Heart right ventricle (tissue), 16 donors: Measurements from ENCODE around the gene PAK1. TPM values are rescaled to one million over a fixed set of nuclear protein-coding genes. Genes with fewer than 3 reads are reported as not detected.

ENCODE experiments used
- ATAC-seq, 8 donors: fragments of 200-7000 bp; cut with Tn5 transposase; one replicate each; pipeline ENCODE4 v1.9.1; 2020; ENCODE audit warnings: mild to moderate bottlenecking in 8 of 8, moderate library complexity in 8 of 8, moderate number of reproducible peaks in 1 of 8
- DNase-seq, 2 donors: peaks; one replicate each; pipeline ENCODE4 v3.0.0-alpha.2; 2020
- H3K27ac ChIP-seq, 10 donors: fragments of 200-600 bp; sonication (generic) in 2 of 10; one replicate each; pipeline versions ENCODE4 v1.5.0 to v1.8.0; 2020 to 2022; ENCODE audit warnings: mild to moderate bottlenecking in 3 of 10
- H3K27me3 ChIP-seq, 7 donors: fragments of 200-600 bp; one replicate each; pipeline ENCODE4 v1.8.0; 2021 to 2022; ENCODE audit warnings: mild to moderate bottlenecking in 2 of 7
- H3K36me3 ChIP-seq, 9 donors: fragments of 200-600 bp; sonication (generic) in 1 of 9; one replicate each; pipeline versions ENCODE4 v1.5.0 to v1.8.0; 2020 to 2022; ENCODE audit warnings: mild to moderate bottlenecking in 2 of 9
- H3K4me1 ChIP-seq, 9 donors: fragments of 200-600 bp; sonication (generic) in 1 of 9; one replicate each; pipeline versions ENCODE4 v1.5.0 to v1.8.0; 2020 to 2022; ENCODE audit warnings: mild to moderate bottlenecking in 4 of 9
- H3K4me3 ChIP-seq, 10 donors: fragments of 200-600 bp; sonication (generic) in 2 of 10; one replicate each; pipeline versions ENCODE4 v1.5.0 to v1.8.0; 2020 to 2022; ENCODE audit warnings: mild to moderate bottlenecking in 7 of 10, moderate library complexity in 2 of 10
- H3K9me3 ChIP-seq, 11 donors: fragments of 200-600 bp in 10 of 11; sonication (generic) in 2 of 11; one replicate each; pipeline versions ENCODE4 v1.5.0 to v1.8.0; 2013 to 2022; ENCODE audit warnings: mild to moderate bottlenecking in 2 of 11, control low read depth in 1 of 11, moderate library complexity in 1 of 11
- WGBS, 2 donors: extraction: QIAGEN DNeasy Blood & Tissue Kit; methylation state at CpG; one replicate each; pipeline ENCODE4 v1.1.7; 2013; ENCODE audit warnings: inconsistent platforms in 1 of 2; 5-methylcytosine and 5-hydroxymethylcytosine counted together
- intact Hi-C, 10 donors: fragments of 100-400 bp; cut with DNase I; formaldehyde crosslinking; loops; one replicate each; pipeline versions ENCODE4 v1.11.1 to v1.14.2; 2022
- polyA plus RNA-seq, 2 donors: library from polyadenylated mRNA; stranded (reverse); fragments of 200-250 nt; gene quantifications; one replicate each; pipeline ENCODE4 v1.2.3, GENCODE V29; 2013
- total RNA-seq, 10 donors: library from RNA; stranded (reverse); fragmentation: NEBNext Ultra II Directional in 3 of 10; extraction: Animal tissue kit (Norgen Biotek cat#: 25700) in 3 of 10; gene quantifications; one replicate each; pipeline versions ENCODE4 v1.2.1 to v1.2.4, GENCODE V29; 2021 to 2023
- TF ChIP-seq, protein P1 (sequence below), 9 donors: fragments of 200-600 bp; sonication (generic) in 2 of 9; IDR thresholded peaks; one replicate each; pipeline versions ENCODE4 v1.5.0 to v1.8.0; 2021 to 2022; ENCODE audit warnings: antibody characterized with exemption in 9 of 9, mild to moderate bottlenecking in 5 of 9, moderate library complexity in 1 of 9
- donor health status: Arrhythmogenic right ventricular cardiomyopathy.
- donor health status: ischemic (EF 13 %, LVEDD 7.1; RV severe dilation, severe dysfunction).
- donor health status: healthy with polysubstance abuse.
- donor health status: DM: no; HTN: yes; CAD: no.
- donor health status: DM: no; HTN: no; CAD: no.
- donor health status: ischemic (EF 25% LVEDD 6.9; RV normal size, moderate dysfunction).
- donor health status: ischemic (EF 25% LVEDD 5.7; RV mildly dilated, moderate dysfunction).
- donor health status: healthy.
- donor health status: DM: yes; HTN: yes; CAD: no.
- donor health status: Ischemic cardiomyopathy.
- donor health status: ischemic (EF 35%, LVEDD 5.7; RV mildly dilated, moderate dysfunction).
- donor health status: nonischemic (EF 11% LVEDD 7.7; RV severe dilation, severe dysfunction).
- donor health status: DM: yes; HTN: yes; CAD: no.
- donor health status: PGD.
- donor health status: ischemic (EF 29% LVEDD 5.4; RV normal size, mild dysfunction).
- donor health status: nonischemic (EF 23%, LVEDD 6.1; RV moderate dilation, normal function).

Gene PAK1
- total and polyA plus RNA-seq, 12 donors = 2.4 to 17.7 (median 6.8) TPM

- ATAC-seq (no peak), DNase-seq (no peak)
- H3K27ac ChIP-seq = no peak overlapping the region
- H3K9me3 ChIP-seq = no peaks in the 10 kb centered on the region
- 82 to 84% methylated on average over 2 of the region's 2 CpGs for WGBS, 2 donors
- no peak overlapping the region for H3K4me3 ChIP-seq
- TF ChIP-seq, protein P1, sequence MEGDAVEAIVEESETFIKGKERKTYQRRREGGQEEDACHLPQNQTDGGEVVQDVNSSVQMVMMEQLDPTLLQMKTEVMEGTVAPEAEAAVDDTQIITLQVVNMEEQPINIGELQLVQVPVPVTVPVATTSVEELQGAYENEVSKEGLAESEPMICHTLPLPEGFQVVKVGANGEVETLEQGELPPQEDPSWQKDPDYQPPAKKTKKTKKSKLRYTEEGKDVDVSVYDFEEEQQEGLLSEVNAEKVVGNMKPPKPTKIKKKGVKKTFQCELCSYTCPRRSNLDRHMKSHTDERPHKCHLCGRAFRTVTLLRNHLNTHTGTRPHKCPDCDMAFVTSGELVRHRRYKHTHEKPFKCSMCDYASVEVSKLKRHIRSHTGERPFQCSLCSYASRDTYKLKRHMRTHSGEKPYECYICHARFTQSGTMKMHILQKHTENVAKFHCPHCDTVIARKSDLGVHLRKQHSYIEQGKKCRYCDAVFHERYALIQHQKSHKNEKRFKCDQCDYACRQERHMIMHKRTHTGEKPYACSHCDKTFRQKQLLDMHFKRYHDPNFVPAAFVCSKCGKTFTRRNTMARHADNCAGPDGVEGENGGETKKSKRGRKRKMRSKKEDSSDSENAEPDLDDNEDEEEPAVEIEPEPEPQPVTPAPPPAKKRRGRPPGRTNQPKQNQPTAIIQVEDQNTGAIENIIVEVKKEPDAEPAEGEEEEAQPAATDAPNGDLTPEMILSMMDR (IDR thresholded peaks at IDR 0.05) = no peak
- intact Hi-C loops = no loop called here
- no peaks in the 10 kb centered on the region for H3K27me3 ChIP-seq
- H3K36me3 ChIP-seq = peaks cover 0 to 58% (median 0%) of the 10 kb centered on the region in 9 donors
- H3K4me1 ChIP-seq = peaks cover 0 to 27% (median 11%) of the 10 kb centered on the region in 9 donors
These were observed 125.9 kb downstream of the PAK1 start for GRCh38 chr11:77347948-77348347.

GRCh38 chr11:77346906-77347603 is 126.8 kb downstream of the PAK1 start:
- H3K36me3 ChIP-seq = peaks cover 0 to 61% (median 0%) of the 10 kb centered on the region in 9 donors
- ATAC-seq = no peak
- intact Hi-C loops = no loop called here
- peaks cover 0 to 19% (median 5%) of the 10 kb centered on the region in 9 donors for H3K4me1 ChIP-seq
- WGBS, 2 donors = 92% methylated on average over 2 of the region's 2 CpGs
- TF ChIP-seq, protein P1 (IDR thresholded peaks at IDR 0.05) = no peak
- no peak overlapping the region for H3K27ac ChIP-seq
- H3K27me3 ChIP-seq = no peaks in the 10 kb centered on the region
- DNase-seq = no peak
- H3K4me3 ChIP-seq = no peak overlapping the region
- no peaks in the 10 kb centered on the region for H3K9me3 ChIP-seq

- Histone ChIP-seq H3K4me3 (no peak overlapping the region), H3K36me3 (peaks cover 0 to 73% (median 0%) of the 10 kb centered on the region in 9 donors), H3K27ac (no peak overlapping the region), H3K27me3 (no peaks in the 10 kb centered on the region), H3K9me3 (no peaks in the 10 kb centered on the region), H3K4me1 (peaks cover 0 to 5% (median 0%) of the 10 kb centered on the region in 9 donors)
- WGBS, 2 donors = 76 to 80% methylated on average over 3 of the region's 3 CpGs
- TF ChIP-seq, protein P1 (IDR thresholded peaks at IDR 0.05) = no peak
- intact Hi-C loops = no loop called here
- no peak for DNase-seq
- ATAC-seq = no peak
These were observed 128.3 kb downstream of the PAK1 start for GRCh38 chr11:77345621-77346020.

DNA sequence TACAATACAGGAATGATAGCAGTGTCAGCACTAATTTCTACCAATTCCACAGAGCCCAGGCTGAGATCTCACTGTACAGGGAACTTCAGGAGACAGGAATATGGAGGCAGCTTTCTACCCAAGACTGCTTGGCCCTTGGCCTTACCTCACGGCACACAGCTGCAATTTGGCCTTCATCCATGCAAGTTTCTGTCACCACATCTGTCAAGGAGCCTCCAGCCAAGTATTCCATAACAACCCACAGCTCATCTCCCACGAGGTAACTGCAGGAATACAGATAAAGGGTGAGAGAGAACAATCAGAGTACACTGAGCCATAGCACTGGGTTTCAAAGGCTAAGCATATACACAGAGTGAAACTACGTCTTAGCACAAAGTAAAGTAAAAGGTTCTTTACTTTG is 133.4 kb downstream of the PAK1 start:
- H3K4me1 ChIP-seq = no peaks in the 10 kb centered on the region
- WGBS, 2 donors = 37 to 47% methylated on average over 3 of the region's 3 CpGs
- ATAC-seq (no peak), DNase-seq (no peak)
- no peak overlapping the region for H3K27ac ChIP-seq
- TF ChIP-seq, protein P1 (IDR thresholded peaks at IDR 0.05) = no peak
- H3K36me3 ChIP-seq = peaks cover 0 to 71% (median 0%) of the 10 kb centered on the region in 9 donors
- no peaks in the 10 kb centered on the region for H3K9me3 ChIP-seq
- H3K4me3 ChIP-seq = no peak overlapping the region
- no peaks in the 10 kb centered on the region for H3K27me3 ChIP-seq
- intact Hi-C loops = no loop called here
